ENCODE data around the gene INPP5E.

- TF ChIP-seq CTCF (conservative IDR thresholded peaks at IDR 0.05; ENCODE audit: low read length) (no peak), EZH2phosphoT487 (IDR thresholded peaks at IDR 0.05; ENCODE audit: borderline replicate concordance) (no peak)
Measured at GRCh38 chr9:136442265-136442664, 2.6 kb upstream of the INPP5E start.
